ENCODE measurements around the gene ZBTB7A.

DNA sequence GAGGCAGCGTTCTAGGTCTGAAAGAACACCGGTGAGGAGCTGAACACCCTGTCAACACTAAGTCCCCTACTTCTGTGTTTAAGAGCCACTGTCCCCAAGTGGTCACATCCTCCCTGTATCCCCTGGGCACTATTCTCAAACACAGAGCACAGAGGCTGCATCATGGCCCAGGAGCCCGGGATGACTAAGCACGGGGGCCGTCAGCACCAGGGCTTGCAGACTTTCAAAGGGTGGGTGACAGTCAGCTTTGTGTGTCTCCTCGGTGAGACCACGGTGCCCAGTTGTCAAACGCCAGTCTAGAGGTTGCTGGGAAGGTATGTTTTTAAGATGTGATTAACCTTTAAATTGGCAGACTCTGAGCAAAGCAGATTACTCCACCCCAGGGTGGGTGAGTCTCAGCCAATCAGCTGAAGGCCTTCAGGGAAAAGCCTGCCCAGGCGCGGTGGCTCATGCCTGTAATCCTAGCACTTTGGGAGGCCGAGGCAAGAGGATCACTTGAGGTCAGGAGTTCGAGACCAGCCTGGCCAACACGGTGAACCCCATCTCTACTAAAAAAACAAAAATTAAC, 49.2 kb upstream of the ZBTB7A start:
- TF ChIP-seq, protein P1, sequence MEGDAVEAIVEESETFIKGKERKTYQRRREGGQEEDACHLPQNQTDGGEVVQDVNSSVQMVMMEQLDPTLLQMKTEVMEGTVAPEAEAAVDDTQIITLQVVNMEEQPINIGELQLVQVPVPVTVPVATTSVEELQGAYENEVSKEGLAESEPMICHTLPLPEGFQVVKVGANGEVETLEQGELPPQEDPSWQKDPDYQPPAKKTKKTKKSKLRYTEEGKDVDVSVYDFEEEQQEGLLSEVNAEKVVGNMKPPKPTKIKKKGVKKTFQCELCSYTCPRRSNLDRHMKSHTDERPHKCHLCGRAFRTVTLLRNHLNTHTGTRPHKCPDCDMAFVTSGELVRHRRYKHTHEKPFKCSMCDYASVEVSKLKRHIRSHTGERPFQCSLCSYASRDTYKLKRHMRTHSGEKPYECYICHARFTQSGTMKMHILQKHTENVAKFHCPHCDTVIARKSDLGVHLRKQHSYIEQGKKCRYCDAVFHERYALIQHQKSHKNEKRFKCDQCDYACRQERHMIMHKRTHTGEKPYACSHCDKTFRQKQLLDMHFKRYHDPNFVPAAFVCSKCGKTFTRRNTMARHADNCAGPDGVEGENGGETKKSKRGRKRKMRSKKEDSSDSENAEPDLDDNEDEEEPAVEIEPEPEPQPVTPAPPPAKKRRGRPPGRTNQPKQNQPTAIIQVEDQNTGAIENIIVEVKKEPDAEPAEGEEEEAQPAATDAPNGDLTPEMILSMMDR (IDR thresholded peaks at IDR 0.05), result no peak
- no peak for TF ChIP-seq EP300 (IDR thresholded peaks at IDR 0.05)
- TF ChIP-seq POLR2A (IDR thresholded peaks at IDR 0.05), result no peak
